ENCODE data around the gene CTXND2. TPM values are rescaled to one million over a fixed set of nuclear protein-coding genes. Genes with fewer than 3 reads are reported as not detected.
A peak's percentile ranks its signal among the peaks of the same experiment; 100 is the strongest.

CTXND2 gene
- total RNA-seq, 1 experiment from 2014 or later: not detected

GRCh38 chr1:150875197-150876118 is 11.5 kb upstream of the CTXND2 start:
- Histone ChIP-seq H3K4me2 (ENCODE audit: low read length) (peak overlapping the region; percentile 87), H3K4me1 (ENCODE audit: control insufficient read depth in 1 of 2, insufficient read depth in 2 of 2, low read length in 2 of 2) (peaks cover 11 to 22% of the 10 kb centered on the region in 2 experiments; a peak in 3 of 4 replicates), H4K20me1 (ENCODE audit: insufficient read depth) (no peaks in the 10 kb centered on the region), H3K4me3 (replicated peaks in 1 of 2; ENCODE audit: low read depth in 1 of 2, low read length in 2 of 2) (peak overlapping the region; percentile 82 to 83), H3K9ac (ENCODE audit: low read length) (peak overlapping the region; percentile 81), H3K79me2 (ENCODE audit: insufficient read depth, low read length) (peaks cover 36% of the 10 kb centered on the region), H2AFZ (ENCODE audit: low read depth, low read length, poor library complexity, severe bottlenecking) (no peak overlapping the region), H3K27ac (ENCODE audit: low read depth, low read length) (peak overlapping the region; percentile 52), H3K9me3 (ENCODE audit: control insufficient read depth in 1 of 2, insufficient read depth in 1 of 2, low read depth in 1 of 2, low read length in 2 of 2) (no peaks in the 10 kb centered on the region), H3K9me2 (ENCODE audit: insufficient read depth) (no peaks in the 10 kb centered on the region), H3K36me3 (ENCODE audit: control insufficient read depth in 1 of 2, insufficient read depth in 2 of 2, low read length in 2 of 2) (no peaks in the 10 kb centered on the region), H3K27me3 (ENCODE audit: insufficient read depth, low read length) (no peaks in the 10 kb centered on the region)
- ATAC-seq: no peak
- ChIA-PET CTCF (no interaction called here), RAD21 (ENCODE audit: low non-redundant PET in 1 of 2, low total read pairs in 2 of 2, uncharacterized antibody in 2 of 2, unreplicated experiment in 2 of 2) (no interaction called here), POLR2A (no interaction called here)
- intact Hi-C loops (cut with micrococcal nuclease): loop anchor here (2.0 kb wide), 1 partner anchor 51 kb away; the partner anchor contains the start of gene SETDB1
- BruUV-seq (replicated peaks): TSS peak; percentile 62
- no peak for DNase-seq (ENCODE audit: low read depth, low spot score)
- TF ChIP-seq ELF1 (IDR thresholded peaks at IDR 0.05; ENCODE audit: borderline replicate concordance, low read depth) (no peak), SRF (IDR thresholded peaks at IDR 0.05; ENCODE audit: low read depth) (no peak), POLR2A (IDR thresholded peaks at IDR 0.05; ENCODE audit: borderline replicate concordance, extremely low read depth, insufficient read depth, insufficient read length) (no peak), SIN3A (IDR thresholded peaks at IDR 0.05; ENCODE audit: low read depth) (peak; percentile 23; the same call in 1 of the 2 replicates), CTCF (IDR thresholded peaks at IDR 0.05 in 2 of 3, conservative IDR thresholded peaks at IDR 0.05 in 1 of 3; ENCODE audit: borderline replicate concordance in 1 of 3, insufficient read depth in 1 of 3, low read depth in 2 of 3, low read length in 2 of 3) (no peak), ZFX (IDR thresholded peaks at IDR 0.05) (no peak), ZBTB33 (IDR thresholded peaks at IDR 0.05; ENCODE audit: extremely low read depth, insufficient replicate concordance, low read length) (no peak)
